Mucosa of descending colon (tissue), 3 donors: ENCODE results near the gene ARHGEF10L. TPM values are rescaled to one million over a fixed set of nuclear protein-coding genes. Genes with fewer than 3 reads are reported as not detected.

Experiments used
- ATAC-seq: fragments of 200-7000 bp; cut with Tn5 transposase; one replicate; pipeline ENCODE4 v1.9.1; 2020; ENCODE audit warnings: mild to moderate bottlenecking, moderate library complexity
- DNase-seq, 3 donors: peaks; one replicate each; pipeline ENCODE4 v3.0.0-alpha.2; 2020
- H3K36me3 ChIP-seq: fragments of 200-600 bp; one replicate; pipeline ENCODE4 v1.8.0; 2021; ENCODE audit warnings: low read depth, mild to moderate bottlenecking
- H3K4me1 ChIP-seq: fragments of 200-600 bp; one replicate; pipeline ENCODE4 v1.8.0; 2021; ENCODE audit warnings: low read depth, mild to moderate bottlenecking
- H3K4me3 ChIP-seq: fragments of 200-600 bp; one replicate; pipeline ENCODE4 v1.8.0; 2021; ENCODE audit warnings: mild to moderate bottlenecking
- H3K9me3 ChIP-seq: fragments of 200-600 bp; one replicate; pipeline ENCODE4 v1.8.0; 2021; ENCODE audit warnings: mild to moderate bottlenecking
- intact Hi-C, 2 donors: fragments of 100-400 bp; cut with DNase I in 1 of 2; cut with micrococcal nuclease in 1 of 2; formaldehyde crosslinking; loops; one replicate each; pipeline versions ENCODE4 v1.11.0 to v1.11.1; 2022; cut with DNase I, micrococcal nuclease
- total RNA-seq, 3 donors: library from RNA; stranded (reverse); fragmentation: NEBNext Ultra II Directional in 2 of 3; extraction: Animal tissue kit (Norgen Biotek cat#: 25700) in 2 of 3; gene quantifications; one replicate each; pipeline versions ENCODE4 v1.2.1 to v1.2.4, GENCODE V29; 2021 to 2023
- TF ChIP-seq, protein P1 (sequence below): fragments of 200-600 bp; IDR thresholded peaks from one replicate; pipeline ENCODE4 v1.8.0; 2022; ENCODE audit warnings: antibody characterized with exemption, mild to moderate bottlenecking
- donor health status: DM: no; HTN: no; CAD: no; lungs with moderate emphysema.
- donor health status: DM: no; HTN: no; CAD: no.
- donor health status: DM: no; HTN: yes; CAD: no.

ARHGEF10L gene
- total RNA-seq, 3 donors from 2014 or later, result 87.6 to 146 (median 144) TPM

DNA sequence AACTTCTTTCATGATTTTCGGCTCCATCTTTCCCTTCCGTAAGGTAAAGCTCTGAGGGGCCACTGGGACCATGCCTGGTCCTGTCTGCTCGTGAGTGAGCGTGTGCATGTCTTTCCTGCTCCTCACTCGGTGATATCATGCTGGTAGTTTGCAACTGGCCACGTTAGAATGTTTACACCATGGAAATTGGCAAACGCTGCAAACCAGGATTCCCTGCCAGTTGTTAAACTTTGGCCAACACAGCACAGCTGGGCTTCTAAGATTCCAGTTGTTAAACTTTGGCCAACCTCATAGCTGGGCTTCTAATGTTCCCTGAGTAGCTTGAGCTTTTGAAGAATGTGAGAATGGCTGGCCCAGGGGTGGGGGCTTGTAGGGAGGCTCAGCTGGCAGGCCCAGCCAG, 147.6 kb downstream of the ARHGEF10L start:
- Histone ChIP-seq H3K4me1 (no peaks in the 10 kb centered on the region), H3K4me3 (no peak overlapping the region), H3K36me3 (peaks cover 8% of the 10 kb centered on the region), H3K9me3 (no peaks in the 10 kb centered on the region)
- TF ChIP-seq, protein P1, sequence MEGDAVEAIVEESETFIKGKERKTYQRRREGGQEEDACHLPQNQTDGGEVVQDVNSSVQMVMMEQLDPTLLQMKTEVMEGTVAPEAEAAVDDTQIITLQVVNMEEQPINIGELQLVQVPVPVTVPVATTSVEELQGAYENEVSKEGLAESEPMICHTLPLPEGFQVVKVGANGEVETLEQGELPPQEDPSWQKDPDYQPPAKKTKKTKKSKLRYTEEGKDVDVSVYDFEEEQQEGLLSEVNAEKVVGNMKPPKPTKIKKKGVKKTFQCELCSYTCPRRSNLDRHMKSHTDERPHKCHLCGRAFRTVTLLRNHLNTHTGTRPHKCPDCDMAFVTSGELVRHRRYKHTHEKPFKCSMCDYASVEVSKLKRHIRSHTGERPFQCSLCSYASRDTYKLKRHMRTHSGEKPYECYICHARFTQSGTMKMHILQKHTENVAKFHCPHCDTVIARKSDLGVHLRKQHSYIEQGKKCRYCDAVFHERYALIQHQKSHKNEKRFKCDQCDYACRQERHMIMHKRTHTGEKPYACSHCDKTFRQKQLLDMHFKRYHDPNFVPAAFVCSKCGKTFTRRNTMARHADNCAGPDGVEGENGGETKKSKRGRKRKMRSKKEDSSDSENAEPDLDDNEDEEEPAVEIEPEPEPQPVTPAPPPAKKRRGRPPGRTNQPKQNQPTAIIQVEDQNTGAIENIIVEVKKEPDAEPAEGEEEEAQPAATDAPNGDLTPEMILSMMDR, result no peak
- DNase-seq (no peak), ATAC-seq (no peak)
- intact Hi-C loops, result no loop called here

DNA sequence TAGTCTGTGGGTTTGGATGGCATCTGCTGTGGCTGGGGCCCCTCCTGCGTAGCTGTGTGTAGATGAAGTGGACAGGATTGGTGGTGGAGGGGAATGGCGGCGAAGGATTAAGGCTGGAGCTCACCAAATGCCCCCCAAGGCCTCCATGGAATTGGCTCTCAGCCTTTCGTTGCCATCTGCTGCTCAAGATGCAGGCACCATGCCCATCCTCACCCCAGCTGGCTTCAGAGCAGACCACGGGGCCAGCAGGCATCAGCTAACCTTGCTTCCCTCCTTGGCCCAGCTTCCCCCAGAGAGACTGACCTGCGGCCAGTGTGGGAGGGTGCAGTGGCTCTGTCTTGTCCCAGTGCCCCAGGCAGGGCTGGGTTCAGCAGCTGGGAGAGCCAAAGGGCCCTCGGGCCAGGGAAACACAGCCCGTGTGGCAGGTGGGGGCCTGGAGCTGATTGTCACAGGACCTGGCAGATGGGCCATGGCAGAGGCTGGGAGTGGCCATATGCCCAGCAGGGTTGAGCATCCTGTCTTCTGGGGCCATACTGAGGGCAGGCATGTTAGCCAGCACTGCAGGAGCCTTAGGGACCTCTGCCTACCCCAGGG, 148.8 kb downstream of the ARHGEF10L start:
- intact Hi-C loops, result no loop called here

DNA sequence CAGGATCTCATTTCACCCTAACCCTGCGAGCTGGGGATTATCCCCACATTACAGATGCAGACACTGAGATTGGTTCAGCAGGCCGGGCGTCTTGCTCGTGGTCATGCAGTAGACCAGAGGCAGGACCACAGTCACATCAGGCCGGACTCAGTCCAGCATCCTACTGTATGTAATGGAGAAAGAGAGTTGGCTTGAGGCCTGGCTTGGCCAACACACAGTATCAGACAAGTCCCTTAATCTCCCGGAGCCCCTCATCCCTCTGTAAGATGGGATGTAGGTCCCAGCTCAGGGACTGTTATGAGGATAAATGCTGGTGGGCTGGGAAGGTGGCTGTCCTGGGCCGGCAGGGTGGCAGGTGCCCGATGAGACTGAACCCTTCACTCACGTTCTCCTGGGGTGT, 149.5 kb downstream of the ARHGEF10L start:
- intact Hi-C loops, result no loop called here
- H3K4me3 ChIP-seq, result no peak overlapping the region
- no peak for DNase-seq
- H3K9me3 ChIP-seq, result no peaks in the 10 kb centered on the region
- H3K4me1 ChIP-seq, result no peaks in the 10 kb centered on the region
- H3K36me3 ChIP-seq, result peaks cover 8% of the 10 kb centered on the region
- ATAC-seq, result peak; percentile 3
- TF ChIP-seq, protein P1, result no peak

More for the DNA sequence above, 148.8 kb downstream of the ARHGEF10L start:
- ATAC-seq, result no peak
- no peak overlapping the region for H3K4me3 ChIP-seq
- peaks cover 8% of the 10 kb centered on the region for H3K36me3 ChIP-seq
- H3K9me3 ChIP-seq, result no peaks in the 10 kb centered on the region
- TF ChIP-seq, protein P1, result no peak
- DNase-seq, result no peak
- H3K4me1 ChIP-seq, result no peaks in the 10 kb centered on the region

DNA sequence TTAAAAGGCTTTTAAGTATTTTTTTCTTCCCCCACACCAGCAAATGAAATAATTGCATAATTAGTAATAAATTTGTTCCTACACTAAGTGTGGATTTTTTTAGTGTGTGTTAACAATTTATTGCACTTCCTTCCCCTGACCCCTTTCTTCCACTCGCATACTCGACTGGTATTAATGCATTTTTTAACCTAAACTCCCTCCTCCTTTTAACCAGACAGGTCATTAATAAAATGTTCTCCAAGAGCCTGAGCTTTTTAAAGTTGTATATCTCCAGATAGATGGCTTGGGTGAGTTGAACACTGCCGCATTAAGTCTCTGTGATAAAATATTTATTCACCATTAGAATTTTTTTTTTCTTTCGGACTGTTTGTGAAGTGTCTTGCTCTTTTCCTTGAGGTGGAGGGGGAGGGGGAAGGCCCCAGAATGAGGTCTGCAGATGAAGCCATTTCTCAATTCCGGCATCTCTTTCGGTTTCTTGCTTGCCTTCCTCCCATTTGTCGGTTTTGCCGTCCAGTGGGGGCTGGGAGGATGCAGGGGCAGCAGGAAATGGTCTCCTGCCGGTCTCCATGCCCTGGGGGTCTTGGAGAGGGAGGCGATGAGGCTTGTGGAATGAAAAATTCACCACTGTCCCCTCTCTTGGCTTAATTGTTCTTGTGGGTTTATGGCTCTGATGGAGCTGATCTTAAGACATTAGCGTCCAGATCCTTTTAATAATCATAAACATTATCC, 151.6 kb downstream of the ARHGEF10L start:
- H3K4me3 ChIP-seq, result no peak overlapping the region
- H3K36me3 ChIP-seq, result peaks cover 8% of the 10 kb centered on the region
- intact Hi-C loops, result no loop called here
- TF ChIP-seq, protein P1, result no peak
- H3K4me1 ChIP-seq, result no peaks in the 10 kb centered on the region
- H3K9me3 ChIP-seq, result no peaks in the 10 kb centered on the region
- ATAC-seq (no peak), DNase-seq (no peak)

DNA sequence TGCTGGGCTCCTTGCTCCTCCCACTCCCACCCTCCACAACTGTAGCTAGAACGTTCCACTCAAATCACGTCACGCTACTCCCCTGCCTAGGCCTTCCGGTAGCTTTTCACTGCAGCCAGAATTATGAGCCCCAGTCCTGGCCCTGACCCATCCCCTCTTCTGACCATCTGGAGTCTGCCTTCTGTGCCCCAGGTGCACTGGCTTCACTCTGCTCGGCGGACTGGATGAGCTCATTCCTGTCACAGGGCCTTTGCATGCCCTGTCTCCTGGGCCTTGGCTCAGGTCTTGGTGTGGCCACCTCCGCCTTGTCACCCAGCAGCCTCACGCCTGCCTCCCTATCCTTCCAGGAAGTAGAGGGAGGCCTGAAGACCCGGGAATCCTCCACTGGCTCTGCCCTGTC, 153.1 kb downstream of the ARHGEF10L start:
- TF ChIP-seq, protein P1, result no peak
- H3K4me1 ChIP-seq, result no peaks in the 10 kb centered on the region
- ATAC-seq, result no peak
- peaks cover 2% of the 10 kb centered on the region for H3K36me3 ChIP-seq
- H3K9me3 ChIP-seq, result no peaks in the 10 kb centered on the region
- no peak for DNase-seq
- no peak overlapping the region for H3K4me3 ChIP-seq
- intact Hi-C loops, result no loop called here
